ENCODE measurements around the gene PRKAG2.
"Not testable (repeated sequence)": the region's sequence is repeated elsewhere in the genome, so short reads cannot be mapped to it uniquely, and the experiment has no call there.

PRKAG2 gene

GRCh38 chr7:151782256-151782597 is 94.7 kb downstream of the PRKAG2 start:
- not testable (repeated sequence) for DNase-seq

- no peak for DNase-seq
Measured at GRCh38 chr7:151781161-151781845, 95.6 kb downstream of the PRKAG2 start.

- DNase-seq = no peak
Measured at GRCh38 chr7:151780631-151781030, 96.3 kb downstream of the PRKAG2 start.

- no peak for DNase-seq
Measured at GRCh38 chr7:151779678-151780077, 97.2 kb downstream of the PRKAG2 start.

- DNase-seq = no peak
Measured at GRCh38 chr7:151779255-151779654, 97.7 kb downstream of the PRKAG2 start.

- DNase-seq = no peak
Measured at GRCh38 chr7:151777908-151778670, 98.8 kb downstream of the PRKAG2 start.

GRCh38 chr7:151777495-151777880 is 99.4 kb downstream of the PRKAG2 start:
- no peak for DNase-seq

GRCh38 chr7:151776876-151777494 is 99.9 kb downstream of the PRKAG2 start:
- no peak for DNase-seq

- DNase-seq = no peak
Measured at GRCh38 chr7:151776446-151776845, 100.5 kb downstream of the PRKAG2 start.

- DNase-seq = no peak
Measured at GRCh38 chr7:151775547-151776443, 101.1 kb downstream of the PRKAG2 start.

- DNase-seq = no peak
Measured at GRCh38 chr7:151774951-151775350, 102.0 kb downstream of the PRKAG2 start.

- DNase-seq = no peak
Measured at GRCh38 chr7:151773797-151774196, 103.1 kb downstream of the PRKAG2 start.

- DNase-seq = no peak
Measured at GRCh38 chr7:151770232-151770631, 106.7 kb downstream of the PRKAG2 start.

GRCh38 chr7:151769188-151769821 is 107.6 kb downstream of the PRKAG2 start:
- DNase-seq = peak; percentile 67

GRCh38 chr7:151768805-151769187 is 108.1 kb downstream of the PRKAG2 start:
- no peak for DNase-seq

- DNase-seq = peak; percentile 35
Measured at GRCh38 chr7:151767557-151767956, 109.4 kb downstream of the PRKAG2 start.

- DNase-seq = no peak
Measured at GRCh38 chr7:151764056-151764920, 112.6 kb downstream of the PRKAG2 start.

- no peak for DNase-seq
Measured at GRCh38 chr7:151763420-151763984, 113.4 kb downstream of the PRKAG2 start.

- no peak for DNase-seq
Measured at GRCh38 chr7:151762583-151763245, 114.2 kb downstream of the PRKAG2 start.

- no peak for DNase-seq
Measured at GRCh38 chr7:151761957-151762356, 115.0 kb downstream of the PRKAG2 start.

- DNase-seq = no peak
Measured at GRCh38 chr7:151761231-151761630, 115.7 kb downstream of the PRKAG2 start.
